Heart right ventricle (tissue), 16 donors: Measurements from ENCODE around the gene VIPR2. TPM values are rescaled to one million over a fixed set of nuclear protein-coding genes. Genes with fewer than 3 reads are reported as not detected.

ENCODE experiments used
- ATAC-seq, 8 donors: fragments of 200-7000 bp; cut with Tn5 transposase; one replicate each; pipeline ENCODE4 v1.9.1; 2020; ENCODE audit warnings: mild to moderate bottlenecking in 8 of 8, moderate library complexity in 8 of 8, moderate number of reproducible peaks in 1 of 8
- DNase-seq, 2 donors: peaks; one replicate each; pipeline ENCODE4 v3.0.0-alpha.2; 2020
- H3K27ac ChIP-seq, 10 donors: fragments of 200-600 bp; sonication (generic) in 2 of 10; one replicate each; pipeline versions ENCODE4 v1.5.0 to v1.8.0; 2020 to 2022; ENCODE audit warnings: mild to moderate bottlenecking in 3 of 10
- H3K27me3 ChIP-seq, 7 donors: fragments of 200-600 bp; one replicate each; pipeline ENCODE4 v1.8.0; 2021 to 2022; ENCODE audit warnings: mild to moderate bottlenecking in 2 of 7
- H3K36me3 ChIP-seq, 9 donors: fragments of 200-600 bp; sonication (generic) in 1 of 9; one replicate each; pipeline versions ENCODE4 v1.5.0 to v1.8.0; 2020 to 2022; ENCODE audit warnings: mild to moderate bottlenecking in 2 of 9
- H3K4me1 ChIP-seq, 9 donors: fragments of 200-600 bp; sonication (generic) in 1 of 9; one replicate each; pipeline versions ENCODE4 v1.5.0 to v1.8.0; 2020 to 2022; ENCODE audit warnings: mild to moderate bottlenecking in 4 of 9
- H3K4me3 ChIP-seq, 10 donors: fragments of 200-600 bp; sonication (generic) in 2 of 10; one replicate each; pipeline versions ENCODE4 v1.5.0 to v1.8.0; 2020 to 2022; ENCODE audit warnings: mild to moderate bottlenecking in 7 of 10, moderate library complexity in 2 of 10
- H3K9me3 ChIP-seq, 11 donors: fragments of 200-600 bp in 10 of 11; sonication (generic) in 2 of 11; one replicate each; pipeline versions ENCODE4 v1.5.0 to v1.8.0; 2013 to 2022; ENCODE audit warnings: mild to moderate bottlenecking in 2 of 11, control low read depth in 1 of 11, moderate library complexity in 1 of 11
- WGBS, 2 donors: extraction: QIAGEN DNeasy Blood & Tissue Kit; methylation state at CpG; one replicate each; pipeline ENCODE4 v1.1.7; 2013; ENCODE audit warnings: inconsistent platforms in 1 of 2; 5-methylcytosine and 5-hydroxymethylcytosine counted together
- intact Hi-C, 10 donors: fragments of 100-400 bp; cut with DNase I; formaldehyde crosslinking; loops; one replicate each; pipeline versions ENCODE4 v1.11.1 to v1.14.2; 2022
- polyA plus RNA-seq, 2 donors: library from polyadenylated mRNA; stranded (reverse); fragments of 200-250 nt; gene quantifications; one replicate each; pipeline ENCODE4 v1.2.3, GENCODE V29; 2013
- total RNA-seq, 10 donors: library from RNA; stranded (reverse); fragmentation: NEBNext Ultra II Directional in 3 of 10; extraction: Animal tissue kit (Norgen Biotek cat#: 25700) in 3 of 10; gene quantifications; one replicate each; pipeline versions ENCODE4 v1.2.1 to v1.2.4, GENCODE V29; 2021 to 2023
- TF ChIP-seq, protein P1 (sequence below), 9 donors: fragments of 200-600 bp; sonication (generic) in 2 of 9; IDR thresholded peaks; one replicate each; pipeline versions ENCODE4 v1.5.0 to v1.8.0; 2021 to 2022; ENCODE audit warnings: antibody characterized with exemption in 9 of 9, mild to moderate bottlenecking in 5 of 9, moderate library complexity in 1 of 9
- donor health status: Arrhythmogenic right ventricular cardiomyopathy.
- donor health status: ischemic (EF 13 %, LVEDD 7.1; RV severe dilation, severe dysfunction).
- donor health status: healthy with polysubstance abuse.
- donor health status: DM: no; HTN: yes; CAD: no.
- donor health status: DM: no; HTN: no; CAD: no.
- donor health status: ischemic (EF 25% LVEDD 6.9; RV normal size, moderate dysfunction).
- donor health status: ischemic (EF 25% LVEDD 5.7; RV mildly dilated, moderate dysfunction).
- donor health status: healthy.
- donor health status: DM: yes; HTN: yes; CAD: no.
- donor health status: Ischemic cardiomyopathy.
- donor health status: ischemic (EF 35%, LVEDD 5.7; RV mildly dilated, moderate dysfunction).
- donor health status: nonischemic (EF 11% LVEDD 7.7; RV severe dilation, severe dysfunction).
- donor health status: DM: yes; HTN: yes; CAD: no.
- donor health status: PGD.
- donor health status: ischemic (EF 29% LVEDD 5.4; RV normal size, mild dysfunction).
- donor health status: nonischemic (EF 23%, LVEDD 6.1; RV moderate dilation, normal function).

The VIPR2 gene
- total and polyA plus RNA-seq, 12 donors: 3.0 to 30.6 (median 19.1) TPM

DNA sequence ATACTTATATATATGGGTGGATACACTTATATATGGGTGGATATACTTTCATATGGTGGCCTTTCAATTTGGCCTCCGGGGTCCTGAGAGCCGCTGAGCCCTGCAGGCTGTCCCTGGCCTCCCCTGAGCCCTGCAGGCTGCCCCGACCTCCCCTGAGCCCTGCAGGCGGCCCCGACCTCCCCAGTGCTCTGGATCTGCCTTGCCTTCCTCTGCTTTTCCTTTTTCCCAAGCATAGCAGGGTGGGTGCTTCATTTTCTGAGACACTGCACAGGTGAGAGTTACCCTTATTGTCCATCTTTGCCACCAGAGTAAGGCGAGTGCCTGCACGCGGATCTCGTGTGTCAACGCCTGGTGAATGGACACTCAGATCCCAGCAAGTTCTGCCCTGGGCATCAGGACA is 106.6 kb downstream of the VIPR2 start:
- no peak for ATAC-seq
- H3K9me3 ChIP-seq: no peaks in the 10 kb centered on the region
- TF ChIP-seq, protein P1, sequence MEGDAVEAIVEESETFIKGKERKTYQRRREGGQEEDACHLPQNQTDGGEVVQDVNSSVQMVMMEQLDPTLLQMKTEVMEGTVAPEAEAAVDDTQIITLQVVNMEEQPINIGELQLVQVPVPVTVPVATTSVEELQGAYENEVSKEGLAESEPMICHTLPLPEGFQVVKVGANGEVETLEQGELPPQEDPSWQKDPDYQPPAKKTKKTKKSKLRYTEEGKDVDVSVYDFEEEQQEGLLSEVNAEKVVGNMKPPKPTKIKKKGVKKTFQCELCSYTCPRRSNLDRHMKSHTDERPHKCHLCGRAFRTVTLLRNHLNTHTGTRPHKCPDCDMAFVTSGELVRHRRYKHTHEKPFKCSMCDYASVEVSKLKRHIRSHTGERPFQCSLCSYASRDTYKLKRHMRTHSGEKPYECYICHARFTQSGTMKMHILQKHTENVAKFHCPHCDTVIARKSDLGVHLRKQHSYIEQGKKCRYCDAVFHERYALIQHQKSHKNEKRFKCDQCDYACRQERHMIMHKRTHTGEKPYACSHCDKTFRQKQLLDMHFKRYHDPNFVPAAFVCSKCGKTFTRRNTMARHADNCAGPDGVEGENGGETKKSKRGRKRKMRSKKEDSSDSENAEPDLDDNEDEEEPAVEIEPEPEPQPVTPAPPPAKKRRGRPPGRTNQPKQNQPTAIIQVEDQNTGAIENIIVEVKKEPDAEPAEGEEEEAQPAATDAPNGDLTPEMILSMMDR (IDR thresholded peaks at IDR 0.05): no peak
- no peak overlapping the region for H3K4me3 ChIP-seq
- 79 to 87% methylated on average over 10 of the region's 10 CpGs for WGBS, 2 donors
- no peak overlapping the region for H3K27ac ChIP-seq
- H3K36me3 ChIP-seq: peaks cover 0 to 61% (median 11%) of the 10 kb centered on the region in 9 donors
- H3K4me1 ChIP-seq: peaks cover 0 to 12% (median 6%) of the 10 kb centered on the region in 9 donors
- intact Hi-C loops: loop anchor here in 2 of 10 donors (10.0 kb wide), 1 partner anchor 107 kb away; the partner anchor contains the start of gene VIPR2 (in 2 of the 2)
- DNase-seq: no peak
- H3K27me3 ChIP-seq: no peaks in the 10 kb centered on the region

DNA sequence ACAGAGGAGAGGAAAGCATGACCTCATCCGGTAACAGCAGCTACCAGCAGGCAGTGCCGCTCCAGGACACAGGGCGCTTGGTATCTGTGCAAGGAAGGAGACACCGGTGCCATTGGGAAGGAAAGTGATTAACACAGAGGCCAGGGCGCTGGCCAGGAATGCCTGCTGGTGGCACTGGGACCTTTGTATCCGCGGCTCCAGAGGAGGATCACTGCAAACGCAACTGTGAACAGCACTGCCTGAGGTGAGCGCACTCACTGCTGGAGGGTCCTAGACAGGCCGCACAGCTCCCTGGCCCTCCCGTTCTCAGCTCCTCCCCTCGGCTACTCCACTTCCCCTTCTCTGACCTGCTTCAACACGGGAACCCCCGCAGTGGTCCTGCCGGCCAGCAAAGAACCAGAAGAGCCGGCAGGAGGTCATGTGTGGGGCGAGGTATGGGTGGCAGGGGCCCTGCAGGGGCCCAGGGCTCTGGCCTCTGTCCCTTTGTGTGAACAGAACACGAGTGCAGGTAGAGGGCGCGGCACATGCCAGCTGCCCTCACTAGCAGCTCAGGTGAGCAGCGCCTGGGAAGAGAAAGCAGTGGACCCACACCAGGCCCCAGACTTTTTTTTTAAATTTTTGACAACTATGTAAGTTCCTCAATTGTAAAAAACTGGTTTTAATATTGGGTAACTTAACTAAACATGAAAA is 107.6 kb downstream of the VIPR2 start:
- TF ChIP-seq, protein P1 (IDR thresholded peaks at IDR 0.05): no peak
- no peak overlapping the region for H3K4me3 ChIP-seq
- no peak for DNase-seq
- ATAC-seq: no peak
- peaks cover 0 to 1% (median 0%) of the 10 kb centered on the region in 7 donors for H3K27me3 ChIP-seq
- no peaks in the 10 kb centered on the region for H3K9me3 ChIP-seq
- 74 to 79% methylated on average over 21 of the region's 21 CpGs for WGBS, 2 donors
- peaks cover 0 to 61% (median 11%) of the 10 kb centered on the region in 9 donors for H3K36me3 ChIP-seq
- no peak overlapping the region for H3K27ac ChIP-seq
- intact Hi-C loops: loop anchor here in 2 of 10 donors (10.0 kb wide), 1 partner anchor 108 kb away; the partner anchor contains the start of gene VIPR2 (in 2 of the 2)
- H3K4me1 ChIP-seq: peaks cover 0 to 13% (median 4%) of the 10 kb centered on the region in 9 donors

GRCh38 chr7:159035571-159036073 is 109.0 kb downstream of the VIPR2 start:
- peaks cover 0 to 23% (median 13%) of the 10 kb centered on the region in 9 donors for H3K4me1 ChIP-seq
- H3K4me3 ChIP-seq: no peak overlapping the region
- no peaks in the 10 kb centered on the region for H3K9me3 ChIP-seq
- no peak overlapping the region for H3K27ac ChIP-seq
- ATAC-seq: no peak
- WGBS, 2 donors: 78 to 83% methylated on average over 21 of the region's 21 CpGs
- peaks cover 0 to 13% (median 0%) of the 10 kb centered on the region in 7 donors for H3K27me3 ChIP-seq
- DNase-seq: no peak
- intact Hi-C loops: loop anchor here in 3 of 10 donors (1.0 to 10.0 kb wide), 2 partner anchors 23 to 109 kb away; partner anchors contain the start of gene VIPR2 (in 2 of the 3)
- peaks cover 0 to 50% (median 5%) of the 10 kb centered on the region in 9 donors for H3K36me3 ChIP-seq
- TF ChIP-seq, protein P1 (IDR thresholded peaks at IDR 0.05): no peak

- Histone ChIP-seq H3K27ac (no peak overlapping the region), H3K9me3 (no peaks in the 10 kb centered on the region), H3K4me3 (no peak overlapping the region), H3K27me3 (peaks cover 0 to 19% (median 0%) of the 10 kb centered on the region in 7 donors), H3K4me1 (peaks cover 0 to 29% (median 17%) of the 10 kb centered on the region in 9 donors), H3K36me3 (peaks cover 0 to 45% (median 0%) of the 10 kb centered on the region in 9 donors)
- DNase-seq (no peak), ATAC-seq (no peak)
- intact Hi-C loops: loop anchor here in 4 of 10 donors (1.0 to 10.0 kb wide), 3 partner anchors 23 to 110 kb away; partner anchors contain the start of gene VIPR2 (in 3 of the 4)
- 86 to 90% methylated on average over 9 of the region's 9 CpGs for WGBS, 2 donors
- TF ChIP-seq, protein P1 (IDR thresholded peaks at IDR 0.05): no peak
Measured at GRCh38 chr7:159034988-159035387, 109.7 kb downstream of the VIPR2 start.
